HG03066 (cell line): ENCODE data around the gene MEAK7.

ENCODE experiments used
- ATAC-seq: cut with Tn5 transposase; IDR thresholded peaks from one replicate; pipeline ENCODE4 v1.9.1; 2021; ENCODE audit warnings: low read depth; ENCODE audit not compliant: unreplicated experiment

The MEAK7 gene

GRCh38 chr16:84504420-84505248, at the start of gene MEAK7:
TSS of gene MEAK7 (minus strand) at chr16:84504659. CDS start at chr16:84498086, 6,573 bp downstream.
- ATAC-seq = peak; percentile 94

DNA sequence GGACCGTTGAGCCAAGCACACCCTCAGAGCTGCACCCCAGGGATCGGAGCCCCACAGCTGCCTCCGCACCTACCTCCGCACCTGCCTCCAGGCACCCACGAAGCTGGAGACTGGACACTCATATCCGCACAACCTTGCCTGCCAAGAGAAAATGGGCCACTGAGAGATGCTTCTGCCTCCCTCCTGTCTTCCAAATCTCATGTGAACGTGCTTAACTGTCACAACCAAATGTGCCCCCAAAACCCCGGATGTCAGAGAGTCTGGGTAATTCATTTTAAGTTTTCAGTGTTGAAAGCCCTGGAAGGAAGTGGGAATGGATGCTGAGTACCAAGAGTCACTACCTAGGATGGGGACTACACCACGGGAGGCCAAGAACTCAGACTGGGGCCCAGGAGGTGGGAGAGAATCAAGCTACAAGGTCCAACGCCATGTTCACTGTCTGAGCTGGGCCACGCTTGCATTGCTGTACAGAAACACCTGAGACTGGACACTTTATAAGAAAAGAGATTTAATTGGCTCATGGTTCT, 49.5 kb upstream of the MEAK7 start:
- no peak for ATAC-seq

- ATAC-seq = no peak
Observed at GRCh38 chr16:84552135-84552534, 47.7 kb upstream of the MEAK7 start.

GRCh38 chr16:84550096-84550495, 45.6 kb upstream of the MEAK7 start:
- ATAC-seq = no peak

GRCh38 chr16:84548971-84549844, 44.7 kb upstream of the MEAK7 start:
- no peak for ATAC-seq

DNA sequence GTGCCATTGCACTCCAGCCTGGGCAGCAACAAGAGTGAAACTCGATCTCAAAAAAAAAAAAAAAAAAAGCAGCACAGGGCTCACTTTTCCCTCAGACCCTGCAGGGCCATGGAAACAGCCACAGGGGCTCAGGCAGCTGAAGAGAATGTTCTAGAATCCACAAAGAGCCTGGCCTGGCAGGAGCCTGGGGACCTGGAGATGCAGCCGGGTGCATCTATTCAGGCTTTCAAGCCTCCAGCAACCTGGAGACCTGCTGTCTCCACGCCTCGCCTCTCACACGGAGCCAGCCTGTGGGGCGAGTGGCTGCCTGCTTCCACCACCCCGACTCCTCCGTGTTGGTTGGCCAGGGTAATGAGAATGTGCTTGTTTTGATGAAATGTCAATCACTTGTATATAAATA, 44.0 kb upstream of the MEAK7 start:
- no peak for ATAC-seq

DNA sequence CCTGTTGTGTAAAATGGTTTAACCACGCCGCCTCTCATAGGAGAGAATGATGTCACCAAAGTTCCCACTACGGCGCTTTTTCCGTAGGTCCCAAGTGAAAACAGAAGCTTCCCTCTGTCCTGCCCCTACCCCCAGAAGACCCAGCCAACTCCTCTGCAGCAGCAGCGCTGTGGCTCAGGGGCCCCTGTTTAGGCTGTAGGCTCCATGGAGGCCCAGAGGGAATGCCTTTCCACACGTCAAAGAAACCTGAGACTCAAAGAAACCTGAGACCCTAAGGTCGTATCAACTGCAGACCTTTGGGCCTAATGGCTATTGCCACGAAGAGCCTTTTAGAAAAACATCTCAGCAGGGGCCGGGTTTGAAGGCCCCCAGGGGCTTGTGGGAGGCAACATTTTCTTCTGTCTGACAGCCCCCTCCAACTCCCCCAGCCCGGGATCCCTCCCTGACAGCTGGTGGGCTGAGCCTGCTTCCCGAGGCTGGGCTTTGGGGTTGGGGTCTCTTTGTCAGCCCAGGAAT, 43.1 kb upstream of the MEAK7 start:
- no peak for ATAC-seq

GRCh38 chr16:84546669-84547545, 42.4 kb upstream of the MEAK7 start:
- ATAC-seq = no peak

- no peak for ATAC-seq
Observed at GRCh38 chr16:84545114-84545737, 40.8 kb upstream of the MEAK7 start.

DNA sequence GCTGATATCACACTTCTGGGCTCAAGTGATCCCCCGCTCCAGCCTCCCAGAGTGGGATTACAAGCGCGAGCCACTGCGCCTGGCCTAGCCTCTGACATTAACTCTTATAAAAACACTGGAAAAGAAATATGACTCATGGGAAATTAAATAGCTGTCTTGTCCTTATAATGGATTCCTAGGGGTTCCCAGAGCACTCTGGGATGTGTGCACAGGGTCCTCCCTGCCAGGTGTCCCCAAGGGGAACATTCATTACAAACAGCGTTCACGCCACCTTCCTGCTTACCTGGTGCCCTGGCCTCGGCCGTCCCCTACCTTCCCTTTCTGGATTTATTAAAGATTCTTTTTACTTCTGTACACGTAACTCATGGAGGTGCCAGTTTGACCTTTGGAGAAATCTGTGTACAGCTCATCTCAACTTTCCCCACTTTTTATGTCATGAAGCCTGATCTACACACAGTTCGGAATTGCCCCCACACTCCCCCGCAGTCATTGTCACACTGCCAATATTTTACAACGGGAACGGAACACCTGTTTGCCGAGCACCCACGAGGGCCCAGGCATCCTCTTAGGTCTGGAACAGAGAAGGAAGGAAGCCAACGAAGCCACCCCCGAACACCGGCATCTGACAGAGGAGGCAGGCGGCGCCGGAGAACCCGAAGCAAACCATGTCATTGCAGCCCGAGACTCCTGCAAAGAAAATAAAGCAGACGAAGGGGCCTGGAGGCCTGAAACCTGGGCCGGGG, 39.7 kb upstream of the MEAK7 start:
- no peak for ATAC-seq

DNA sequence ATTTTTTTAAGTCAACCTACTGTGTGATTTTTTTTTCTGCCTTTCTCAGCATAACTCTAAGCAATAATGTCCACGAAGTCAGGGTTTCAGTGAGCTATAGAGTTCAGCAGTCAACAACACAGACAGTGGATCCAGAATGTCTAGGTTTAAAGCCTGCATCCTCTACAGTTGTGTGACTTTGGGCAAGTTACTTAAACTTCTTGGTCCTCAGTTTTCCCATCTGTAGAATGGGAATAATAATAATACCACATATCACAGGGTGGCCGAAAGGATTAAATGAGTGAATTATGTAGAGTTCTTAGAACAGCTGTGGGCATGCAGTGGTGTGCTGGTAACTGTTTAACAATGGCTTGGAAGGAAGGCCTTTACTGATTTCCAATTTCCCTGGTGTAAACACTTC, 38.8 kb upstream of the MEAK7 start:
- ATAC-seq = no peak

- ATAC-seq = no peak
Observed at GRCh38 chr16:84541999-84542817, 37.7 kb upstream of the MEAK7 start.

GRCh38 chr16:84540194-84540593, 35.7 kb upstream of the MEAK7 start:
- ATAC-seq = no peak

DNA sequence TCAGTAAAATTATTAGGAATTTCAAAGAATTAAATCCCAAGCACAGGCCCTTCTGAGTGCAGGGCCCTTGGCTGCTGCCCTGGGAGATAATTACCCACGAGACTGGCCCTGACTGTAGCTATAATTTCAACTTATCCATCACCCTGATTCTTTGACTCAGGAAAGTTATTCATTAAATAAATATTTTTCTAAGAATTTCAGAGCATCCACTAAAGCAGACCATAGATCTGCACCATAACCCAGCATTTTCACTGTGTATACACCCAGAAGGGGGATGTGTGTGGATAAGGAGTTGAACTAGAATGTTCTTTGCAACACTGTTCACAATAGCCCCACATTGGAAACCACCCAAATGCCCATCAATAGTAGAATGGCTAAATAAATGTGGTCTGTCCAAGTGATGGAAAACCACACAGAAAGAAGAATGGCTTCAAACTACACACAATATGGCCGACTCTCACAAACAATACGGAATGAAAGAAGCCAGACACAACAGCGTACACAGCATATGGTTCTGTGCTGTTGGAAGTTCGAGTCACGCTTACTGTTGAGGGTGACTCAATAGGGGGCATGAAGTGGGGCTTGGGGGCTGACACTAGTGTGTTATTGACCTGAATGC, 33.9 kb upstream of the MEAK7 start:
- no peak for ATAC-seq

GRCh38 chr16:84537491-84538151, 33.2 kb upstream of the MEAK7 start:
- ATAC-seq = no peak

GRCh38 chr16:84535851-84536250, 31.4 kb upstream of the MEAK7 start:
- no peak for ATAC-seq

- ATAC-seq = no peak
Observed at GRCh38 chr16:84535408-84535807, 30.9 kb upstream of the MEAK7 start.
